Vagina (tissue), 2 donors: ENCODE results near the gene RHOV.

ENCODE experiments used
- POLR2A ChIP-seq, 2 donors: fragments of 450-650 bp; IDR thresholded peaks; one replicate each; pipeline ENCODE4 v1.6.1; 2017; ENCODE audit warnings: antibody characterized with exemption in 2 of 2, mild to moderate bottlenecking in 2 of 2, moderate library complexity in 2 of 2
- TF ChIP-seq, protein P1 (sequence below), 3 experiments: fragments of 450-650 bp in 2 of 3; fragments of 200-600 bp in 1 of 3; sonication (generic) in 1 of 3; IDR thresholded peaks; one replicate each; pipeline ENCODE4 v1.5.1; 2017 to 2019; ENCODE audit warnings: antibody characterized with exemption in 3 of 3, mild to moderate bottlenecking in 2 of 3, moderate library complexity in 2 of 3

- TF ChIP-seq, protein P1, sequence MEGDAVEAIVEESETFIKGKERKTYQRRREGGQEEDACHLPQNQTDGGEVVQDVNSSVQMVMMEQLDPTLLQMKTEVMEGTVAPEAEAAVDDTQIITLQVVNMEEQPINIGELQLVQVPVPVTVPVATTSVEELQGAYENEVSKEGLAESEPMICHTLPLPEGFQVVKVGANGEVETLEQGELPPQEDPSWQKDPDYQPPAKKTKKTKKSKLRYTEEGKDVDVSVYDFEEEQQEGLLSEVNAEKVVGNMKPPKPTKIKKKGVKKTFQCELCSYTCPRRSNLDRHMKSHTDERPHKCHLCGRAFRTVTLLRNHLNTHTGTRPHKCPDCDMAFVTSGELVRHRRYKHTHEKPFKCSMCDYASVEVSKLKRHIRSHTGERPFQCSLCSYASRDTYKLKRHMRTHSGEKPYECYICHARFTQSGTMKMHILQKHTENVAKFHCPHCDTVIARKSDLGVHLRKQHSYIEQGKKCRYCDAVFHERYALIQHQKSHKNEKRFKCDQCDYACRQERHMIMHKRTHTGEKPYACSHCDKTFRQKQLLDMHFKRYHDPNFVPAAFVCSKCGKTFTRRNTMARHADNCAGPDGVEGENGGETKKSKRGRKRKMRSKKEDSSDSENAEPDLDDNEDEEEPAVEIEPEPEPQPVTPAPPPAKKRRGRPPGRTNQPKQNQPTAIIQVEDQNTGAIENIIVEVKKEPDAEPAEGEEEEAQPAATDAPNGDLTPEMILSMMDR (IDR thresholded peaks at IDR 0.05) = no peak
- no peak for TF ChIP-seq POLR2A (IDR thresholded peaks at IDR 0.05)
These were observed 17.3 kb downstream of the RHOV start for GRCh38 chr15:40856746-40857145.
